Pancreas (tissue), 10 donors: Measurements from ENCODE around the gene TNS3. TPM values are rescaled to one million over a fixed set of nuclear protein-coding genes. Genes with fewer than 3 reads are reported as not detected.
"Not testable (repeated sequence)": the region's sequence is repeated elsewhere in the genome, so short reads cannot be mapped to it uniquely, and the experiment has no call there.

ENCODE experiments used
- ATAC-seq, 4 donors: fragments of 200-7000 bp; cut with Tn5 transposase; one replicate each; pipeline versions ENCODE4 v1.8.0 to v1.9.1; 2020; ENCODE audit warnings: mild to moderate bottlenecking in 4 of 4, moderate library complexity in 4 of 4
- DNase-seq, 6 donors: peaks; one replicate each; pipeline ENCODE4 v3.0.0-alpha.2; 2020
- FAIRE-seq: peaks from 2 replicates; lab custom pipeline; 2012; peaks lifted over from hg19 to GRCh38; lab: Jason Lieb, UNC
- H3K27ac ChIP-seq, 4 donors: fragments of 200-600 bp; sonication (generic); 1 replicate in 3 of 4; 2 replicates in 1 of 4; pipeline versions ENCODE4 v1.5.0 to v1.8.0; 2020
- H3K27me3 ChIP-seq, 4 donors: fragments of 200-600 bp; one replicate each; pipeline ENCODE4 v1.8.0; 2021
- H3K36me3 ChIP-seq, 3 donors: fragments of 200-600 bp; sonication (generic) in 1 of 3; one replicate each; pipeline versions ENCODE4 v1.5.0 to v1.8.0; 2020 to 2021
- H3K4me1 ChIP-seq, 3 donors: fragments of 200-600 bp; one replicate each; pipeline ENCODE4 v1.8.0; 2021
- H3K4me3 ChIP-seq, 4 donors: fragments of 200-600 bp; sonication (generic) in 2 of 4; one replicate each; pipeline versions ENCODE4 v1.5.0 to v1.8.0; 2020 to 2021
- H3K9me3 ChIP-seq, 4 donors: fragments of 200-600 bp; one replicate each; pipeline ENCODE4 v1.8.0; 2021
- WGBS, 2 donors: extraction: QIAGEN DNeasy Blood & Tissue Kit; methylation state at CpG; one replicate each; pipeline ENCODE4 v1.1.7; 2013; 5-methylcytosine and 5-hydroxymethylcytosine counted together
- intact Hi-C, 3 donors: fragments of 100-400 bp; cut with DNase I; formaldehyde crosslinking; loops; one replicate each; pipeline versions ENCODE4 v1.11.1 to v1.14.2; 2022
- polyA plus RNA-seq, 2 donors: library from polyadenylated mRNA; stranded (reverse); fragments of 200-250 nt; gene quantifications; one replicate each; pipeline ENCODE4 v1.2.3, GENCODE V29; 2013
- total RNA-seq, 6 donors: library from RNA; stranded (reverse); fragmentation: NEBNext Ultra II Directional in 4 of 6; extraction: Animal tissue kit (Norgen Biotek cat#: 25700) in 4 of 6; gene quantifications; one replicate each; pipeline versions ENCODE4 v1.2.1 to v1.2.4, GENCODE V29; 2021 to 2023
- TF ChIP-seq, protein P1 (sequence below), 4 donors: fragments of 200-600 bp; sonication (generic) in 3 of 4; IDR thresholded peaks; one replicate each; pipeline versions ENCODE4 v1.5.0 to v1.8.0; 2021; ENCODE audit warnings: antibody characterized with exemption in 4 of 4
- donor health status: healthy with polysubstance abuse.
- donor health status: DM: no; HTN: no; CAD: no; lungs with moderate emphysema.
- donor health status: DM: no; HTN: no; CAD: no.
- donor health status: control.
- donor health status: control.
- donor health status: Bipolar disorder and iron deficiency.
- donor health status: DM: yes; HTN: yes; CAD: no.
- donor health status: DM: no; HTN: no; CAD: no.
- donor health status: DM: no; HTN: no; CAD: no.
- donor health status: DM: yes; HTN: yes; CAD: no.

Gene TNS3
- total and polyA plus RNA-seq, 8 donors: 28.0 to 125 (median 91.2) TPM

DNA sequence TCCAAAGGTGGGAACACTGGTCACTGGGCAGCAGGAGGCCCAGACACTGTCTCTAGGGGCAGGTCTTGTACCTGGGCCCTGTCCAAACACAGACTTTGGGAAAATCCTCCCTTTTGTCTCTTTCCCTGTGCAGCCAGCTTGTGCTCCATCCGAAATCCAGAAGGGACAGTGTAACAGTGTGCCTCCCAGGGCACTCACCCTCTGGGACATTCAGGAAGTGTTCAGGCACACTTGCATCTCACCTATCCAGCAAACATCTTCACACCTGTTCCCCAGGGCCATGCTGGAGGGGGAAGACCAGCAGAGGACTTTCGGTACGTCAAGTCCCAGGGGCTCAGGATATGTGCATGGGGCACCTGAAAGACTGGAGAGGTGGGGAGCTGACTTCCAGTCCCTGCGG is 38.9 kb downstream of the TNS3 start:
- FAIRE-seq (no peak), DNase-seq (no peak), ATAC-seq (no peak)
- TF ChIP-seq, protein P1, sequence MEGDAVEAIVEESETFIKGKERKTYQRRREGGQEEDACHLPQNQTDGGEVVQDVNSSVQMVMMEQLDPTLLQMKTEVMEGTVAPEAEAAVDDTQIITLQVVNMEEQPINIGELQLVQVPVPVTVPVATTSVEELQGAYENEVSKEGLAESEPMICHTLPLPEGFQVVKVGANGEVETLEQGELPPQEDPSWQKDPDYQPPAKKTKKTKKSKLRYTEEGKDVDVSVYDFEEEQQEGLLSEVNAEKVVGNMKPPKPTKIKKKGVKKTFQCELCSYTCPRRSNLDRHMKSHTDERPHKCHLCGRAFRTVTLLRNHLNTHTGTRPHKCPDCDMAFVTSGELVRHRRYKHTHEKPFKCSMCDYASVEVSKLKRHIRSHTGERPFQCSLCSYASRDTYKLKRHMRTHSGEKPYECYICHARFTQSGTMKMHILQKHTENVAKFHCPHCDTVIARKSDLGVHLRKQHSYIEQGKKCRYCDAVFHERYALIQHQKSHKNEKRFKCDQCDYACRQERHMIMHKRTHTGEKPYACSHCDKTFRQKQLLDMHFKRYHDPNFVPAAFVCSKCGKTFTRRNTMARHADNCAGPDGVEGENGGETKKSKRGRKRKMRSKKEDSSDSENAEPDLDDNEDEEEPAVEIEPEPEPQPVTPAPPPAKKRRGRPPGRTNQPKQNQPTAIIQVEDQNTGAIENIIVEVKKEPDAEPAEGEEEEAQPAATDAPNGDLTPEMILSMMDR (IDR thresholded peaks at IDR 0.05): no peak
- WGBS, 2 donors: 92 to 98% methylated on average over 4 of the region's 4 CpGs
- H3K4me1 ChIP-seq: peaks cover 0 to 13% (median 8%) of the 10 kb centered on the region in 3 donors
- no peaks in the 10 kb centered on the region for H3K36me3 ChIP-seq
- H3K27me3 ChIP-seq: no peaks in the 10 kb centered on the region
- intact Hi-C loops: no loop called here
- no peaks in the 10 kb centered on the region for H3K9me3 ChIP-seq
- H3K4me3 ChIP-seq: no peak overlapping the region
- no peak overlapping the region for H3K27ac ChIP-seq

GRCh38 chr7:47542051-47542450 is 39.9 kb downstream of the TNS3 start:
- no peak for DNase-seq
- TF ChIP-seq, protein P1 (IDR thresholded peaks at IDR 0.05): no peak
- FAIRE-seq: no peak
- intact Hi-C loops: no loop called here
- Histone ChIP-seq H3K27me3 (no peaks in the 10 kb centered on the region), H3K4me3 (no peak overlapping the region), H3K9me3 (no peaks in the 10 kb centered on the region), H3K27ac (no peak overlapping the region), H3K4me1 (peaks cover 0 to 20% (median 12%) of the 10 kb centered on the region in 3 donors), H3K36me3 (no peaks in the 10 kb centered on the region)
- WGBS, 2 donors: 93 to 97% methylated on average over 3 of the region's 3 CpGs
- ATAC-seq: no peak

GRCh38 chr7:47541485-47541884 is 40.4 kb downstream of the TNS3 start:
- DNase-seq, intact Hi-C loops, H3K27me3 ChIP-seq, FAIRE-seq, H3K9me3 ChIP-seq, H3K27ac ChIP-seq, H3K36me3 ChIP-seq, H3K4me3 ChIP-seq, ATAC-seq: not testable (repeated sequence)
- 94 to 95% methylated on average over 9 of the region's 9 CpGs for WGBS, 2 donors
- H3K4me1 ChIP-seq: peaks cover 0 to 20% (median 12%) of the 10 kb centered on the region in 3 donors

GRCh38 chr7:47540387-47541350 is 41.2 kb downstream of the TNS3 start:
- H3K4me1 ChIP-seq: peaks cover 0 to 20% (median 12%) of the 10 kb centered on the region in 3 donors
- H3K9me3 ChIP-seq: no peaks in the 10 kb centered on the region
- FAIRE-seq (no peak), ATAC-seq (no peak), DNase-seq (no peak)
- WGBS, 2 donors: 89 to 90% methylated on average over 22 of the region's 22 CpGs
- TF ChIP-seq, protein P1 (IDR thresholded peaks at IDR 0.05): no peak
- no peaks in the 10 kb centered on the region for H3K27me3 ChIP-seq
- H3K27ac ChIP-seq: no peak overlapping the region
- H3K36me3 ChIP-seq: no peaks in the 10 kb centered on the region
- no peak overlapping the region for H3K4me3 ChIP-seq
- intact Hi-C loops: no loop called here

DNA sequence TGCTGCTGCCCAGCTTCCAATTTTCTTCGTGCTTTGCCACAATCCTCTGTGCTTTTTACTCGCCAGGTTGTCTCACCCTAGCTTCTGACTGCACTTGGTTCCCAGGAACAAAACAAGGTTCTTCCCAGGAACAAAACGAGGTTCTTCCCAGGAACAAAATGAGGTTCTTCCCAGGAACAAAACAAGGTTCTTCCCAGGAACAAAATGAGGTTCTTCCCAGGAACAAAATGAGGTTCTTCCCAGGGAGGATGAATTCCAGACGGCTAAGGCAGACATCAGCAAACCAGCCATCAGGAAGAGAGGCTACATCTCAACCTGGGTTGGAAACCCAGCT is 41.9 kb downstream of the TNS3 start:
- 88 to 93% methylated on average over 4 of the region's 4 CpGs for WGBS, 2 donors
- no peak for ATAC-seq
- Histone ChIP-seq H3K9me3 (no peaks in the 10 kb centered on the region), H3K36me3 (no peaks in the 10 kb centered on the region), H3K27me3 (no peaks in the 10 kb centered on the region), H3K4me3 (no peak overlapping the region), H3K4me1 (peaks cover 0 to 20% (median 12%) of the 10 kb centered on the region in 3 donors), H3K27ac (no peak overlapping the region)
- TF ChIP-seq, protein P1 (IDR thresholded peaks at IDR 0.05): no peak
- no peak for DNase-seq
- intact Hi-C loops: no loop called here
- no peak for FAIRE-seq
